Purkinje cell (primary cell): ENCODE measurements around the gene NEUROD4. TPM values are rescaled to one million over a fixed set of nuclear protein-coding genes. Genes with fewer than 3 reads are reported as not detected.

Source experiments
- polyA plus RNA-seq: library from polyadenylated mRNA; unstranded; fragments of >200 nt; fragmentation: Nextera tagmentation; gene quantifications from 2 replicates; pipeline ENCODE4 v1.2.1, GENCODE V29; 2014

The NEUROD4 gene, protein sequence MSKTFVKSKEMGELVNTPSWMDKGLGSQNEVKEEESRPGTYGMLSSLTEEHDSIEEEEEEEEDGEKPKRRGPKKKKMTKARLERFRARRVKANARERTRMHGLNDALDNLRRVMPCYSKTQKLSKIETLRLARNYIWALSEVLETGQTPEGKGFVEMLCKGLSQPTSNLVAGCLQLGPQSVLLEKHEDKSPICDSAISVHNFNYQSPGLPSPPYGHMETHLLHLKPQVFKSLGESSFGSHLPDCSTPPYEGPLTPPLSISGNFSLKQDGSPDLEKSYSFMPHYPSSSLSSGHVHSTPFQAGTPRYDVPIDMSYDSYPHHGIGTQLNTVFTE
- polyA plus RNA-seq = not detected in 2 replicates

DNA sequence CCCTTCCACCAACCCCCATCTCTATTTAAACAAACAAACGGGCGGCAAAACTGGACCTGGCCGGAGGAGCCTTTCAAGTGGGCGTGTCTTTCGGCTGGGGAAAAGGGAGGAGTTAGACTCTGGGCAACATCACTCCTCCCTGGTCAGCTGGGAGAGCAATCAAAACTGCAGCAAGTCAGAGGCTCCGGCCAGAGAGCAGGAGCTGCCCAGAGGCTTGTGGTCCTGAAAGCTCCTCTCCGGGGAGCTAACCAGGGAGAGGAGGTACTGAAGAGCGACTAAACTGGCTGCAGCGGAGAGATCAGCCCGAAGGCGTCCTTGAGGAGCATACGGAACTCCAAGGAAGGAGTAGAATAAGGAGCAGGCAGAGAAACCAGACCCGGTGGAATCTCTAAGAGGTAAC, at the start of gene NEUROD4:
Gene NEUROD4, plus strand, starts transcription at position 191 of the 400 bp plus-strand sequence. CDS start 6,466 bp downstream, outside the sequence.

DNA sequence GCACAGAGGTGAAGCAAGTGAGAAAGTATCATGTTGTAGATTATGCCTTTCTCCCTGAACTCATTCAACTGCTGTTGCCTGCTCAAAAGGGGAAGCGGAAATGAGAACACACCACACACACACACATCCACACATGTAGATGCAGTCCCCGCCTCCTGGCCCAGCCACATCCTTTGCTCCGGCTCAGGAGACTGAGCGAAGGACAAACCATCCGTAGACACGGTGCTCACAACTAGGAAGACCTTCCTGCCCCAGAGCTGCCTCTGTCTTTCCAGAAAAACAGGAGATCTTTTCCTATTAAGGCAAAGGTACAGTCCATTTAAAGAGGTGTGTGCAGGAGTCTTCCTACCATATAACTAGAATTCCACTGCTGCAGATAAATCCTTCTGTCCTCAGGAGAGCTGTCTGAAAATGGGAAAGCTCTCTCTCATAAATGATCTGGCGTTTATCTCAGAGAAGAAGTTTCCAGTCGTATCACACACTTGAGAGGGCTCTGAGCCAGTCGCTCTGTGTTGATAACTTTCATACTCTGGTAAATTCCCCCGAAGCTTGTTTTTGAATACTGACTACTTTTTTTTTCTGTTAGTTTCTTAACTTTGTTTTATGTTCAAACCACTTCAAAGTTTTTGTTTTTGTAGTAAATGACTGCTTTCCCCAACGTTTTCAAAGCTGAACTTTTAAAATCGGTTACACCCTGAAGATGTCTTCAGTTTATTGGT, 35.0 kb upstream of the NEUROD4 start, which contains the start of gene TESPA1:
Gene TESPA1, minus strand, starts transcription at position 105 of the 719 bp plus-strand sequence. CDS start 10,200 bp downstream, outside the sequence.

Other genes starting within 250 kb of the NEUROD4 start
- 2.0 TPM in 1 of 2 replicates, not detected in the other for gene MUCL1, start 165.5 kb upstream of the NEUROD4 start, polyA plus RNA-seq
- 13.2 TPM in 1 of 2 replicates, not detected in the other for gene TESPA1, start 35.2 kb upstream of the NEUROD4 start, polyA plus RNA-seq
- not detected in 2 replicates for gene OR9K2, start 106.4 kb downstream of the NEUROD4 start, polyA plus RNA-seq
- gene OR10A7, start 201.1 kb downstream of the NEUROD4 start, polyA plus RNA-seq = not detected in 2 replicates
- not detected in 2 replicates for gene OR6C74, start 224.6 kb downstream of the NEUROD4 start, polyA plus RNA-seq